DND-41 (cell line): ENCODE measurements around the gene ARID2.

Source experiments
- ATAC-seq: fragments of 200-7000 bp; cut with Tn5 transposase; 3 replicates; pipeline ENCODE4 v1.9.1; 2021; ENCODE audit warnings: low read depth; ENCODE audit not compliant: insufficient read depth
- DNase-seq: peaks from one replicate; pipeline ENCODE4 v3.0.0-alpha.2; 2020
- H2AFZ ChIP-seq: 2 replicates; pipeline ENCODE4 v1.6.0; 2012; ENCODE audit warnings: low read depth, low read length
- H3K27ac ChIP-seq: 2 replicates; pipeline ENCODE4 v1.5.1; 2012; ENCODE audit warnings: low read length, inconsistent platforms
- H3K27me3 ChIP-seq: fragments of 200-600 bp; sonication (generic); 2 replicates; pipeline ENCODE4 v1.6.0; 2012; ENCODE audit warnings: low read length, mild to moderate bottlenecking, inconsistent platforms; ENCODE audit not compliant: insufficient read depth, poor library complexity
- H3K36me3 ChIP-seq: 2 replicates; pipeline ENCODE4 v1.5.1; 2012; ENCODE audit warnings: low read length, inconsistent platforms; ENCODE audit not compliant: insufficient read depth
- H3K4me1 ChIP-seq: 2 replicates; pipeline ENCODE4 v1.5.1; 2012; ENCODE audit warnings: mild to moderate bottlenecking, low read length; ENCODE audit not compliant: insufficient read depth
- H3K4me2 ChIP-seq: 2 replicates; pipeline ENCODE4 v1.6.0; 2012; ENCODE audit warnings: mild to moderate bottlenecking, moderate library complexity, low read length, inconsistent platforms; ENCODE audit not compliant: insufficient read depth
- H3K4me3 ChIP-seq, 2 experiments: fragments of 200-600 bp in 1 of 2; shearing (Covaris generic) in 1 of 2; 2 replicates each; pipeline ENCODE4 v1.5.1; 2012 to 2016; ENCODE audit warnings: inconsistent platforms in 2 of 2, low read length in 2 of 2, mild to moderate bottlenecking in 2 of 2, low read depth in 1 of 2, moderate library complexity in 1 of 2
- H3K79me2 ChIP-seq: 2 replicates; pipeline ENCODE4 v1.6.0; 2012; ENCODE audit warnings: low read length, inconsistent platforms; ENCODE audit not compliant: insufficient read depth
- H3K9ac ChIP-seq: 2 replicates; pipeline ENCODE4 v1.6.0; 2012; ENCODE audit warnings: low read depth, mild to moderate bottlenecking, inconsistent platforms, low read length, moderate library complexity
- H3K9me3 ChIP-seq: 2 replicates; pipeline ENCODE4 v1.5.1; 2012; ENCODE audit warnings: low read length, moderate library complexity, mild to moderate bottlenecking, inconsistent platforms; ENCODE audit not compliant: insufficient read depth, severe bottlenecking
- H4K20me1 ChIP-seq: 2 replicates; pipeline ENCODE4 v1.6.0; 2012; ENCODE audit warnings: low read length; ENCODE audit not compliant: insufficient read depth
- CTCF ChIP-seq: IDR thresholded peaks from 2 replicates; pipeline ENCODE4 v1.5.1; 2012; ENCODE audit warnings: borderline replicate concordance, low read length, moderate library complexity, mild to moderate bottlenecking; ENCODE audit not compliant: poor library complexity, severe bottlenecking; ENCODE audit errors: extremely low read depth
- EZH2 ChIP-seq: IDR thresholded peaks from 3 replicates; pipeline ENCODE4 v1.6.1; 2012; ENCODE audit warnings: borderline replicate concordance, low read depth, mild to moderate bottlenecking, moderate library complexity, low read length, inconsistent platforms; ENCODE audit not compliant: severe bottlenecking

ARID2 gene

GRCh38 chr12:45743247-45743646, 13.7 kb downstream of the ARID2 start:
- no peak for TF ChIP-seq EZH2
- TF ChIP-seq CTCF: no peak
- H3K79me2 ChIP-seq: peaks cover 100% of the 10 kb centered on the region
- H3K4me2 ChIP-seq: no peak overlapping the region
- H3K27me3 ChIP-seq: no peaks in the 10 kb centered on the region
- peaks cover 35% of the 10 kb centered on the region for H3K36me3 ChIP-seq
- no peaks in the 10 kb centered on the region for H3K9me3 ChIP-seq
- no peak overlapping the region for H3K4me3 ChIP-seq
- DNase-seq: no peak
- no peak overlapping the region for H2AFZ ChIP-seq
- no peak overlapping the region for H3K27ac ChIP-seq
- no peak overlapping the region for H3K9ac ChIP-seq
- H4K20me1 ChIP-seq: peaks cover 35% of the 10 kb centered on the region; the same call in 1 of the 2 replicates
- no peak for ATAC-seq
- 0 out of 2 replicates have a peak, but pooled peaks cover 9% of the 10 kb centered on the region for H3K4me1 ChIP-seq

GRCh38 chr12:45745861-45746277, 16.4 kb downstream of the ARID2 start:
- Histone ChIP-seq H3K4me2 (no peak overlapping the region), H2AFZ (no peak overlapping the region), H3K27ac (no peak overlapping the region), H3K9me3 (no peaks in the 10 kb centered on the region), H3K9ac (no peak overlapping the region), H3K4me3 (no peak overlapping the region), H3K4me1 (0 out of 2 replicates have a peak, but pooled peaks cover 9% of the 10 kb centered on the region), H3K79me2 (peaks cover 100% of the 10 kb centered on the region), H3K27me3 (no peaks in the 10 kb centered on the region), H3K36me3 (peaks cover 47% of the 10 kb centered on the region), H4K20me1 (peaks cover 52% of the 10 kb centered on the region)
- peak; percentile 71 for ATAC-seq
- TF ChIP-seq CTCF: peak; percentile 49
- TF ChIP-seq EZH2: no peak
- DNase-seq: no peak

GRCh38 chr12:45756666-45757065, 27.2 kb downstream of the ARID2 start:
- H3K27me3 ChIP-seq: no peaks in the 10 kb centered on the region
- TF ChIP-seq EZH2: no peak
- TF ChIP-seq CTCF: no peak
- H3K79me2 ChIP-seq: peaks cover 100% of the 10 kb centered on the region
- no peak for DNase-seq
- H3K4me2 ChIP-seq: no peak overlapping the region
- peaks cover 47% of the 10 kb centered on the region for H3K36me3 ChIP-seq
- H3K4me1 ChIP-seq: no peaks in the 10 kb centered on the region
- H3K9ac ChIP-seq: no peak overlapping the region
- no peak overlapping the region for H3K4me3 ChIP-seq
- no peak overlapping the region for H3K27ac ChIP-seq
- H2AFZ ChIP-seq: no peak overlapping the region
- H3K9me3 ChIP-seq: no peaks in the 10 kb centered on the region
- no peak for ATAC-seq
- peaks cover 64% of the 10 kb centered on the region for H4K20me1 ChIP-seq

- no peak for ATAC-seq
- DNase-seq: no peak
- Histone ChIP-seq H3K9me3 (no peaks in the 10 kb centered on the region), H3K4me3 (no peak overlapping the region), H2AFZ (no peak overlapping the region), H3K9ac (no peak overlapping the region), H3K27me3 (no peaks in the 10 kb centered on the region), H3K36me3 (peaks cover 47% of the 10 kb centered on the region), H4K20me1 (peaks cover 65% of the 10 kb centered on the region), H3K27ac (no peak overlapping the region), H3K4me2 (no peak overlapping the region), H3K4me1 (no peaks in the 10 kb centered on the region), H3K79me2 (peaks cover 100% of the 10 kb centered on the region)
- no peak for TF ChIP-seq CTCF
- TF ChIP-seq EZH2: no peak
These were observed 27.7 kb downstream of the ARID2 start for GRCh38 chr12:45757172-45757571.
